Uterus (tissue), 2 donors: ENCODE data around the gene TULP1.

Source experiments
- POLR2A ChIP-seq, 2 donors: fragments of 450-650 bp; IDR thresholded peaks; one replicate each; pipeline ENCODE4 v1.6.1; 2016; ENCODE audit warnings: antibody characterized with exemption in 2 of 2, mild to moderate bottlenecking in 1 of 2, moderate library complexity in 1 of 2
- TF ChIP-seq, protein P1 (sequence below), 4 experiments: fragments of 200-600 bp in 2 of 4; fragments of 450-650 bp in 2 of 4; sonication (generic) in 2 of 4; IDR thresholded peaks; one replicate each; pipeline ENCODE4 v1.5.1; 2016 to 2019; ENCODE audit warnings: antibody characterized with exemption in 4 of 4, mild to moderate bottlenecking in 2 of 4, moderate library complexity in 1 of 4

DNA sequence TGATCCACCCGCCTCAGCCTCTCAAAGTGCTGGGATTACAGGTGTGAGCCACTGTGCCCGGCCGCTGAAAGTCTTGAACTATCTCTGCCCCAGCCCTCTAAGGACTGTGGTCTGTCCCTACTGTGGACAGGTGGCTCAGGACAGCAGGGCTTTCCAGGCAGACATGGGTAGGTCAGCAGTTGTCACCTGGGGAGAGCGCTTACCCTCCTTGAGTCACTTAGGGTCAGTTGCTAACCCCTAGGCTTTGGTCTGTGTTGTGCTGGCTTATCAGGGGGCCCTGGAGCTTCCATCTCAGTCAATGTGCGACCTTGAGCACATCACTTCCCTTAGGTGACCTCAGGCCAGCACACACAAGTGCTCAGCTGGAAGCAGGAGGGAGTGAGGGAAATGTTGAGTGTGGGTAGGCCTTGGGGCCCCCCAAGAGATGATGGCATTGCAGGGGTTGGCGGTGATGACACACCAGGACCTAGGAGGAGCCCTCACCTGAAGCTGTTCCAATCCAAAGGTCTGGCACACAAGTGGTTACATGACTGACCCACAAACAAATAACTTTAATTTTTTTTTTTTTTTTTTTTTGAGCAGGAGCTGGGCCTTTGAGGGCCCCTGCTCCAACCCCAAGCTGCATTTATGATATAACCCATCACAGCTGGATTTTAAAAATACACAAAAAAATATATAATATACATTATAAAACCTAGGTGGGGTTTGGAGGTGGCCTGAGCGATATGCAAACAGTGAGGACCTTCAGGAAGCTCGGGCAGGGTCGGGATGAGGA lies 39.4 kb downstream of the TULP1 start:
- TF ChIP-seq, protein P1, sequence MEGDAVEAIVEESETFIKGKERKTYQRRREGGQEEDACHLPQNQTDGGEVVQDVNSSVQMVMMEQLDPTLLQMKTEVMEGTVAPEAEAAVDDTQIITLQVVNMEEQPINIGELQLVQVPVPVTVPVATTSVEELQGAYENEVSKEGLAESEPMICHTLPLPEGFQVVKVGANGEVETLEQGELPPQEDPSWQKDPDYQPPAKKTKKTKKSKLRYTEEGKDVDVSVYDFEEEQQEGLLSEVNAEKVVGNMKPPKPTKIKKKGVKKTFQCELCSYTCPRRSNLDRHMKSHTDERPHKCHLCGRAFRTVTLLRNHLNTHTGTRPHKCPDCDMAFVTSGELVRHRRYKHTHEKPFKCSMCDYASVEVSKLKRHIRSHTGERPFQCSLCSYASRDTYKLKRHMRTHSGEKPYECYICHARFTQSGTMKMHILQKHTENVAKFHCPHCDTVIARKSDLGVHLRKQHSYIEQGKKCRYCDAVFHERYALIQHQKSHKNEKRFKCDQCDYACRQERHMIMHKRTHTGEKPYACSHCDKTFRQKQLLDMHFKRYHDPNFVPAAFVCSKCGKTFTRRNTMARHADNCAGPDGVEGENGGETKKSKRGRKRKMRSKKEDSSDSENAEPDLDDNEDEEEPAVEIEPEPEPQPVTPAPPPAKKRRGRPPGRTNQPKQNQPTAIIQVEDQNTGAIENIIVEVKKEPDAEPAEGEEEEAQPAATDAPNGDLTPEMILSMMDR (IDR thresholded peaks at IDR 0.05), result no peak
- no peak for TF ChIP-seq POLR2A (IDR thresholded peaks at IDR 0.05)
